Measurements from ENCODE around the gene S100A1. TPM values are rescaled to one million over a fixed set of nuclear protein-coding genes. Genes with fewer than 3 reads are reported as not detected.

S100A1 gene
- total RNA-seq, 1 experiment from 2014 or later = not detected

- Histone ChIP-seq H2BK120ac (ENCODE audit: low read depth, low read length, poor library complexity, severe bottlenecking) (no peak overlapping the region), H3K4me2 (ENCODE audit: insufficient read depth, insufficient read length, low read length) (no peak overlapping the region), H2BK5ac (ENCODE audit: insufficient read length, low read length) (no peak overlapping the region), H3K23me2 (ENCODE audit: insufficient read length, low read depth, low read length, poor library complexity, severe bottlenecking) (peaks cover 3% of the 10 kb centered on the region), H2BK15ac (ENCODE audit: low read depth, low read length) (no peak overlapping the region), H3K27me3 (ENCODE audit: insufficient read depth, low read length) (no peaks in the 10 kb centered on the region), H3K4me1 (ENCODE audit: insufficient read depth, low read length) (peaks cover 5% of the 10 kb centered on the region; the same call in 1 of the 2 replicates), H3K56ac (ENCODE audit: insufficient read length, low read depth, low read length) (no peak overlapping the region), H3K18ac (ENCODE audit: insufficient read length, low read depth, low read length) (no peak overlapping the region), H3K9me3 (ENCODE audit: control insufficient read depth, low read depth, low read length) (no peaks in the 10 kb centered on the region), H4K5ac (ENCODE audit: insufficient read length, low read depth, low read length) (no peak overlapping the region), H4K8ac (replicated peaks; ENCODE audit: insufficient read length, low read depth, low read length) (no peak overlapping the region), H3K4ac (ENCODE audit: low read depth, low read length) (no peak overlapping the region), H3K9ac (ENCODE audit: extremely low read depth, insufficient read length, low read length) (no peak overlapping the region), H2AFZ (ENCODE audit: low read length) (no peak overlapping the region), H3K79me1 (ENCODE audit: insufficient read depth, low read depth, low read length, poor library complexity, severe bottlenecking) (no peaks in the 10 kb centered on the region), H4K91ac (ENCODE audit: insufficient read length, low read depth, low read length) (no peak overlapping the region), H3K27ac (ENCODE audit: insufficient read length, low read depth, low read length) (no peak overlapping the region), H3K79me2 (ENCODE audit: insufficient read depth, low read length) (no peaks in the 10 kb centered on the region), H2BK12ac (ENCODE audit: insufficient read length, low read depth, low read length) (no peak overlapping the region), H3K14ac (ENCODE audit: insufficient read depth, low read length) (no peak overlapping the region), H4K20me1 (ENCODE audit: control insufficient read depth, insufficient read depth, insufficient read length) (no peaks in the 10 kb centered on the region), H2AK5ac (ENCODE audit: insufficient read length, low read length) (no peak overlapping the region), H3K23ac (ENCODE audit: insufficient read length, low read depth, low read length) (no peak overlapping the region), H3T11ph (ENCODE audit: low read length) (no peak overlapping the region), H2BK20ac (ENCODE audit: low read depth, low read length, poor library complexity, severe bottlenecking) (no peak overlapping the region)
- TF ChIP-seq, protein P1, sequence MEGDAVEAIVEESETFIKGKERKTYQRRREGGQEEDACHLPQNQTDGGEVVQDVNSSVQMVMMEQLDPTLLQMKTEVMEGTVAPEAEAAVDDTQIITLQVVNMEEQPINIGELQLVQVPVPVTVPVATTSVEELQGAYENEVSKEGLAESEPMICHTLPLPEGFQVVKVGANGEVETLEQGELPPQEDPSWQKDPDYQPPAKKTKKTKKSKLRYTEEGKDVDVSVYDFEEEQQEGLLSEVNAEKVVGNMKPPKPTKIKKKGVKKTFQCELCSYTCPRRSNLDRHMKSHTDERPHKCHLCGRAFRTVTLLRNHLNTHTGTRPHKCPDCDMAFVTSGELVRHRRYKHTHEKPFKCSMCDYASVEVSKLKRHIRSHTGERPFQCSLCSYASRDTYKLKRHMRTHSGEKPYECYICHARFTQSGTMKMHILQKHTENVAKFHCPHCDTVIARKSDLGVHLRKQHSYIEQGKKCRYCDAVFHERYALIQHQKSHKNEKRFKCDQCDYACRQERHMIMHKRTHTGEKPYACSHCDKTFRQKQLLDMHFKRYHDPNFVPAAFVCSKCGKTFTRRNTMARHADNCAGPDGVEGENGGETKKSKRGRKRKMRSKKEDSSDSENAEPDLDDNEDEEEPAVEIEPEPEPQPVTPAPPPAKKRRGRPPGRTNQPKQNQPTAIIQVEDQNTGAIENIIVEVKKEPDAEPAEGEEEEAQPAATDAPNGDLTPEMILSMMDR (conservative IDR thresholded peaks at IDR 0.05) = no peak
- Mint-ChIP-seq H3K36me3 (ENCODE audit: insufficient read depth in 1 of 3, low read depth in 3 of 3) (peaks cover 0 to 6% (median 4%) of the 10 kb centered on the region in 3 experiments; a peak in 3 of 7 replicates), H3K27me3 (ENCODE audit: low read depth) (peaks cover 2% of the 10 kb centered on the region), H3K27ac (no peak overlapping the region), H3K4me3 (no peak overlapping the region), H3K4me1 (peaks cover 24 to 27% of the 10 kb centered on the region in 2 experiments), H3K9me3 (no peaks in the 10 kb centered on the region)
- no peak for DNase-seq
- no CpG with 5 or more reads among the region's 11 CpGs for WGBS (ENCODE audit: extremely low coverage, insufficient read length, low lambda C conversion rate)
Measured at GRCh38 chr1:153606194-153606593, 22.0 kb upstream of the S100A1 start.

Measured in H9 (cell line).